NCI-H524 treated with DMSO at 0.1 percent for 48 hours (cell line): ENCODE measurements around the gene MIEF2.
A peak's percentile ranks its signal among the peaks of the same experiment; 100 is the strongest.
"Not testable (repeated sequence)": the region's sequence is repeated elsewhere in the genome, so short reads cannot be mapped to it uniquely, and the experiment has no call there.

ENCODE experiments used
- DNase-seq: peaks from one replicate; lab custom pipeline; 2025; lab: John Stamatoyannopoulos, UW

The MIEF2 gene

DNA sequence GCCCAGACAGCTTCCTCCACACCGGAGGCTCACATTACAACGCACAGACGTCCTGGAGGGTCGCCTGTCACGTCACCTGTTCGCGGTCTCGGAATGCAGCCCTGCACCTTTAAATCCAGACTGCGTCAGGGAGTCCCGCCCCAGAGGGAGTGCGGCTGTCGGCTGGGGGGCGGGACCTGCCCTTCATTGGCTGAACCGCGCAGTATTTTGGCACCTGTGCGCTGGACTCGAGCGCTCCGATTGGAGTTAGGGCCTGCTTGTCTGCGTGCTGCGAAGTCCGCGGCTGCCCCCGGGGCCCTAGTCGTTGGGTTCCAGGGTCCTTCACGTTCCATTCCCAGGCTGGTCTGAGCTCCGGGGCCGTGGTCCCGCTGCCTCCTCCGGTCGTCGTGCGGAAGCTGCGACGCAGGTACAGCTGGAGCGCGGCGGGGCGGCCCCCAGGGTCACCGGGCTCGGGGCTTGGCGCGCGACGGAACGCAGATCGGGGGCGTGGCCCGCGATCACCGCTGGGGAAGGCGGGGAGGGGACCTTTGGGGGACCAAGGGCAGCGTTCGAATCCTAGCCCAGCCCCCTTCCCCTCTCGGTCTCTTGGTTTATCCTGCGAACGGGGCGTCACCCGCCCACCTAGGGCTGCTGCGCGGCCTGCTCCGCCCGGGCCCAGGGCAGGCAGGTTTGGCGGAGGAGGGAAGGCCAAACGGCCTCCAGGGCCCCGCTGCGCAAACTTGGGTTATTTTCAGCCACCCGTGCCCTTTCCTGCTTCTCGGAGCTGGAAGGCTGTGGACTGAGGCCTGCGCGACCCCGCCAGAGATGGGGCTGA, at the start of gene MIEF2:
Gene MIEF2, plus strand, starts transcription at position 331 of the 814 bp plus-strand sequence. CDS start 2,059 bp downstream, outside the sequence.
- peak; percentile 74 for DNase-seq

- DNase-seq, result no peak
These were observed 46.7 kb upstream of the MIEF2 start for GRCh38 chr17:18213666-18214270.

GRCh38 chr17:18216906-18217305, 43.6 kb upstream of the MIEF2 start:
- not testable (repeated sequence) for DNase-seq

GRCh38 chr17:18217412-18218015, 42.9 kb upstream of the MIEF2 start:
- DNase-seq, result no peak

- no peak for DNase-seq
These were observed 41.6 kb upstream of the MIEF2 start for GRCh38 chr17:18218756-18219415.

- DNase-seq, result no peak
These were observed 36.4 kb upstream of the MIEF2 start for GRCh38 chr17:18224053-18224386.

GRCh38 chr17:18224387-18225120, 35.9 kb upstream of the MIEF2 start:
- no peak for DNase-seq

DNA sequence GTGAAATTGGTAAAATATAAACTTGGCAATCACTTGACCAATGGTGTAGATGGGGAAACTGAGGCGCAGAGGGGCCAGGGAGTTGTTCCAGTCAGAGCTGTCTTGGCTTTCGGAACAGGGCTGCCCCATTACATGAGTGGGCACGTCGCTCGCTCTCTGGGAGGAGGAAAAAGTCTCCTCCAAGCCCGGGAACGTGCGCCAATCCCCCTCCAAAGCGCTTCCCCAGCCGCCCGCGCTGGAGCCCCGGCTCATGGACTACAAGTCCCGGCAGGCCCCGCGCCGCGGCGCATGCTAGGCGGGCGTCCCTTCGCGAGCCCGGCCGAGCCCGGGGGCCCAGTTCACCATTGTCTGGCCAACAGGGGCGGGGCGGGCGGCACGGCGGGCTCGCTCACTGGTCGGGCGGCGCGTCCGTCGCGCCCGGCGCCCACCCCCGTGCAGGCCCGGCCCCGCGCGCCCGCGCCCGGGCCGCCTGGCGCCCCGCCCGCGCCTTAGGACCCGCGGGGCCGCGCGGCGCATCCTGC, 35.3 kb upstream of the MIEF2 start, which contains the start of gene LLGL1:
Gene LLGL1, plus strand, starts transcription at position 515 of the 521 bp plus-strand sequence. CDS start 48 bp downstream, outside the sequence.
- peak; percentile 66 for DNase-seq

DNA sequence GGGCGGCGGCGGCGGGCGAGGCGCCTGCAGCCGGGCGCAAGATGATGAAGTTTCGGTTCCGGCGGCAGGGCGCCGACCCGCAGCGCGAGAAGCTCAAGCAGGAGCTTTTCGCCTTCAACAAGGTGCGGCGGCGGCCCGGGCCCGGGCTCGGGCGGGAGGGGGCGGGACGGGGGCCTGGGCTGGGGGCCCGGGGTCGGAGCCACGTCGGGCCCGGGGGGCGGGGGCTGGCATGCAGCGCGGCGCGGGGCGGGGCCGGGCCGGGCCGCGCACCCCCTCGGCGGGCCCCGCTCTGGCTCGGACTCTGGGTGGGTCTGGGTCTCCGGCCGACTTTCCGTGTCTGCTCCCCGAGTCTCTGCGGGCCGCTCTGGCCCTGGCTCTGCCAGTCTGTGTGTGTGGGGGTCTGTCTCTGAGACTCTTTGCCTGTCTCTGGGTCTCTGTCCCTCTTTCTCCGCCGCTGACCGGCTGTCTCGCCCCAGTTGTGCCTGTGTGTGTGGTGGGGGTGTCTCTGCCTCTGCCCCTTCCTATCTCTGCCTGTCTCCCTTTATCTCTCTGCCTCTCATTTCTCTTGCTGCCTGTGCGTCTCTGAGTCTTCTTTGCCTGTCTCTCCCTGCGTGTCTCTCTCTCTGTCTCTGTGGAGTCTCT, 34.7 kb upstream of the MIEF2 start:
- no peak for DNase-seq

GRCh38 chr17:18226284-18226945, 34.0 kb upstream of the MIEF2 start:
- no peak for DNase-seq

DNA sequence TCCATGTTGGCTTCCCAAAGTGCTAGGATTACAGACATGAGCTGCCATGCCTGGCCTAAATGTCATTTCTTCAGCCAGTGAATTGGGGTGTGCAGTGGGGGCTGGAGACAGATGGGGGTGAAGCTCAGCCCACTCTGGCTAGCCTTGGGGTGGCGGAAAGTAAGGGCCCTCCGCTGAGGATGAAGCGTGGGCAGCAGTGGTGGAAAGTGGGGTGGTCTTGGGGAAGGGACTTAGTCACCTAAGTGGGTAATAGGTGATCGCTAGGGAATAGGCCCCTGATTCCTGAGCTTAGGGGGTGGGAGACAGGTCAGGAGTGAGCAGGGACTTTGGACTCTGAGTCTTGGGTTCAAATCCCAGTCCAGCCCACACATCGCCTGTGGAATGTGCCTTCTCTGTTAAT, 32.8 kb upstream of the MIEF2 start:
- DNase-seq, result no peak

DNA sequence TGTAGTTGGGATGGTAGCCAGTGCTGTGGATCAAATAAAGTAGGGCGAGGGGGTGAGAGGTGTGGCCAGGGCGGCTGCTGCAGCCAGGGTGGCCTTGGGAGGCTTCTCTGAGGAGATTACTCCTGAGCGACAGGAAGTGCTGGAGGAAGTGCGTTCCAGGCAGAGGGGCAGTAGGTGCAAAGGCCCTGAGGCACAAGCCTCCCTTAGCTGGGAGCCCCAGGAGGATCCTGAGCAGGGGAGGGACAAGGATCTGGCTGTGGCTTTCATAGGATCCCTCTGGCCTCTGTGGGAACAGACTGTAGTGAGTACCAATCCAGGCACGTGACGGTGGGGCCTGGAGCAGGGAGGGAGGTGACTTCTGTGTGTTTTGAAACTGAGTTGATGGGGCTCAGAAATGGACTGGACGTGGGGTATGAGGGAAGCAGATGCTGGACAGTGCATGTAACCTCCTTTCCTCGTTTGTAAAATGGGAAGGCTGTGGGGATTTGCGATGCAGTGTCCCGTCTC, 32.2 kb upstream of the MIEF2 start:
- no peak for DNase-seq

- DNase-seq, result no peak
These were observed 31.2 kb upstream of the MIEF2 start for GRCh38 chr17:18229254-18229653.

DNA sequence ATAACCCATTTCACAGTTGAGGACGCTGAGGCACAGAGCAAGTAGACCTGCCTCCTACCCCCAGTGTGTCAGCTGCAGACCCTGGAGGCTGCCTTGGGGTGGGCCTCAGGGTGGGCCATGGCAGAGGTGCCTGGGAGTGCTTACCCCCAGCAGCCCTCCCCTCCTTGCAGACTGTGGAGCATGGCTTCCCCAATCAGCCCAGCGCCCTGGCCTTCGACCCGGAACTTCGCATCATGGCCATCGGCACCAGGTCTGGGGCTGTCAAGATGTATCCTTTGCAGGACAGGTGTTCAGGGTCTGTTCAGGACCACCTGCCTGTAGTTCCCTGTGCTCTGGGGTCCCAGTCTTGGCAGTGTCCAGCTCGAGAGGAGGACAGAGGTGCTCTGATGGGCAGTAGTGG, 30.7 kb upstream of the MIEF2 start:
- no peak for DNase-seq

DNA sequence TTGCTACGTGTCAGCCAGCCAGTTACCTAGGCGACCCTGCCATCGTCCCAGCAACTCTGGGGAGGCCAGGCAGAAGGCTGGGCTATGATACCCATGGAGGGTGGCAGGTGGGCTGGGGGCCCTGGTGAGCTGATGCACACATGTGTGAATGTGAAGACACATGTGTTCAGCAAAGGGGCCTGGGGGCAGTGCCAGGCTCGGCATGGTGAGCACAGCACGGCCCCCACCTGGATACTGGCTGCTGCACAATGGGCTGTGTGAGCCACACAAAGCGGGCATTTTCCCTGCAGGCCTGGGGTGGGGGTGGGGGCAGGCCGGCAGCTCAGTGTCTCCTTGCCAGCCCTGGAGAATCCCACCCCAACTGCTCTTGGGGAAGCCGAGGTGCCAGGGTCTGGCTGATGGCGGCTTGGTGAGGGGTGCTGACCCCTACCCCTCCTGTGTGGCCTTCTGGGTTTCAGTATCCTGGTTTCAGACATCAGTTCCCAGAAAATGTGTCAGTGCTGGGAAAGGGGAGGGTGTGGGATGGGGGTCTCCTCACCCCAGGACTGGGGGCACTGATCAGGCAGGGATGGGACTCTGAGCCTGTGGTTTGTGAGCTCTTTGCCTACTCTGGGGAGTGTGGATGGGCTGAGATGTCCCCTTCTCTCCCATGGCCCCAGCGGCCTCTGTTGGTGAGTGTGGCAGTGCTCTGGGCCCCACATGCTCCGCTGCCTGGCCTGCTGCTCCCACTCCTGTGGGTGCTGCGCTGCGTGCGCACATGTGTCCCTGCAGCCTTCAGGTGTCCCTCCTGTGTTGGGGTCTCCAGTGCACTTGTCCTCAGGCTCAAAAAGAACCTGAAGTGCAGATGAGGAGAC, 29.9 kb upstream of the MIEF2 start:
- DNase-seq, result peak; percentile 32

- no peak for DNase-seq
These were observed 29.3 kb upstream of the MIEF2 start for GRCh38 chr17:18231164-18231563.

DNA sequence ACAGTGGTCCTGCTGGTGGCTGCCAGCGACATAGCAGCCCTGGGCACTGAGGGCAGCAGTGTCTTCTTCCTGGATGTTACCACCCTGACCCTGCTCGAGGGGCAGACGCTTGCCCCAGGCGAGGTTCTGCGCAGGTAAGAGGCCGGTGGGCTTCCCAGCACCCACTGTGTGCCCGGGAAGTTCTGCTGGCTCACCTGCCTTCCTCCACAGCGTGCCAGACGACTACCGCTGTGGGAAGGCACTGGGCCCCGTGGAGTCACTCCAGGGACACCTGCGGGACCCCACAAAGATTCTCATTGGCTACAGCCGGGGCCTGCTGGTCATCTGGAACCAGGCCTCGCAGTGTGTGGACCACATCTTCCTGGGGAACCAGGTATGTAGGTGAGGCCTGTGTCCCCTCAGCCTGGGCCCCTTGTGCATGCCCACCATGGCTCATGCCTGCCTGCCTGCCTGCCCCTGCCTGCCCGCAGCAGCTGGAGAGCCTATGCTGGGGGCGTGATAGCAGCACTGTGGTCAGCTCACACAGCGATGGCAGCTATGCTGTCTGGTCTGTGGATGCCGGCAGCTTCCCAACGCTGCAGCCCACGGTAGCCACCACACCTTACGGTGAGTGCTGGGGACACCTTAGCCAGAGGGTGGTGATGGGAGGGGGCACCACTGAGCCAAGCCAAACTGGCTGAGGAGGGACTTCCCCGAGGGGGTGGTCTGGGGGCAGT, 26.5 kb upstream of the MIEF2 start:
- no peak for DNase-seq

DNA sequence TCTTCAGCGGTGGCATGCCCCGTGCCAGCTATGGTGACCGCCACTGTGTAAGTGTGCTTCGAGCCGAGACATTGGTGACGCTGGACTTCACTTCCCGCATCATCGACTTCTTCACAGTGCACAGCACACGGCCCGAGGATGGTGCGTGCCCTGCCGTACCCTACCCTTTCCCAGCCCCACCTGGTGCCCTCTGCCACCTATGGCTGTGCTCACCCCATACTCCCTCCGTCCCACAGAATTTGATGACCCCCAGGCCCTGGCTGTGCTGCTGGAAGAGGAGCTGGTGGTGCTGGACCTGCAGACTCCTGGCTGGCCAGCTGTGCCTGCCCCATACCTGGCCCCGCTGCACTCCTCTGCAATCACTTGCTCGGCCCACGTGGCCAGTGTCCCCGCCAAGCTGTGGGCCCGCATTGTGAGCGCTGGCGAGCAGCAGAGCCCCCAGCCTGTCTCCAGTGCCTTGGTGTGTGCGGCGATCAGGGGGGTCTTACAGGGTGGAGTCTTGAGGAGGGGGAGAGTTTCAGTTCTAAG, 25.5 kb upstream of the MIEF2 start:
- DNase-seq, result no peak
